Body of pancreas (tissue), 4 donors: ENCODE measurements around the gene DTNBP1. TPM values are rescaled to one million over a fixed set of nuclear protein-coding genes. Genes with fewer than 3 reads are reported as not detected.
"Not testable (repeated sequence)": the region's sequence is repeated elsewhere in the genome, so short reads cannot be mapped to it uniquely, and the experiment has no call there.

Experiments used
- ATAC-seq: fragments of 150-250 bp; one replicate; pipeline ENCODE4 v1.9.1; 2016
- DNase-seq, 4 donors: peaks; one replicate each; pipeline ENCODE4 v3.0.0-alpha.2; 2019
- H3K27ac ChIP-seq, 4 donors: fragments of 200-600 bp; sonication (generic); 1 replicate in 3 of 4; 2 replicates in 1 of 4; pipeline versions ENCODE4 v1.5.1 to v1.6.1; 2016 to 2019; ENCODE audit warnings: mild to moderate bottlenecking in 1 of 4, mixed read lengths in 1 of 4, moderate library complexity in 1 of 4
- H3K27me3 ChIP-seq, 2 donors: fragments of 200-600 bp; sonication (generic); one replicate each; pipeline ENCODE4 v1.6.0; 2016; ENCODE audit warnings: mild to moderate bottlenecking in 1 of 2
- H3K36me3 ChIP-seq, 2 donors: fragments of 200-600 bp; sonication (generic); replicated peaks in 1 of 2; 2 replicates each; pipeline ENCODE4 v1.5.1; 2016; ENCODE audit warnings: low read depth in 2 of 2; ENCODE audit not compliant: insufficient read depth in 1 of 2
- H3K4me1 ChIP-seq: fragments of 200-600 bp; sonication (generic); one replicate; pipeline ENCODE4 v1.6.0; 2016
- H3K4me3 ChIP-seq, 2 donors: fragments of 200-600 bp; sonication (generic); 1 replicate in 1 of 2; 2 replicates in 1 of 2; pipeline ENCODE4 v1.5.1; 2016 to 2019
- H3K9me3 ChIP-seq, 3 donors: fragments of 200-600 bp; sonication (generic); 1 replicate in 2 of 3; 2 replicates in 1 of 3; pipeline ENCODE4 v1.5.1; 2016
- CTCF ChIP-seq, 7 experiments: fragments of 450-650 bp in 4 of 7; fragments of 200-600 bp in 3 of 7; sonication (generic) in 3 of 7; IDR thresholded peaks; one replicate each; pipeline ENCODE4 v1.5.1; 2016 to 2019; ENCODE audit warnings: antibody characterized with exemption in 7 of 7
- POLR2A ChIP-seq, 3 donors: fragments of 450-650 bp; IDR thresholded peaks; one replicate each; pipeline ENCODE4 v1.6.1; 2016; ENCODE audit warnings: antibody characterized with exemption in 3 of 3, mild to moderate bottlenecking in 2 of 3
- WGBS, 2 donors: methylation state at CpG; one replicate each; pipeline ENCODE4 v1.1.5; 2017; 5-methylcytosine and 5-hydroxymethylcytosine counted together
- intact Hi-C: fragments of 100-400 bp; cut with DNase I; formaldehyde crosslinking; loops from one replicate; pipeline ENCODE4 v1.15.1; 2023
- total RNA-seq, 2 donors: library from RNA; depleted of rRNA; stranded (reverse); fragments of >200 nt; gene quantifications; one replicate each; pipeline ENCODE4 v1.1.0, GENCODE V29; 2016

DTNBP1 gene
- total RNA-seq, 2 donors from 2014 or later = 3.3 to 5.2 TPM

GRCh38 chr6:15657290-15657689 lies 5.5 kb downstream of the DTNBP1 start:
- no peaks in the 10 kb centered on the region for H3K9me3 ChIP-seq
- H3K27me3 ChIP-seq = no peaks in the 10 kb centered on the region
- 88 to 91% methylated on average over 2 of the region's 2 CpGs for WGBS, 2 donors
- TF ChIP-seq CTCF (IDR thresholded peaks at IDR 0.05) (no peak), POLR2A (IDR thresholded peaks at IDR 0.05) (no peak)
- intact Hi-C loops = no loop called here
- ATAC-seq = no peak
- no peak overlapping the region for H3K27ac ChIP-seq
- no peaks in the 10 kb centered on the region for H3K36me3 ChIP-seq
- H3K4me1 ChIP-seq = peaks cover 7% of the 10 kb centered on the region
- no peak overlapping the region for H3K4me3 ChIP-seq
- no peak for DNase-seq

- Histone ChIP-seq H3K9me3 (no peaks in the 10 kb centered on the region), H3K36me3 (no peaks in the 10 kb centered on the region), H3K27ac (no peak overlapping the region), H3K4me1 (no peaks in the 10 kb centered on the region), H3K27me3 (no peaks in the 10 kb centered on the region), H3K4me3 (no peak overlapping the region)
- 77% methylated on average over 3 of the region's 3 CpGs for WGBS, 2 donors
- no peak for ATAC-seq
- intact Hi-C loops = no loop called here
- TF ChIP-seq CTCF (IDR thresholded peaks at IDR 0.05) = no peak
- no peak for TF ChIP-seq POLR2A (IDR thresholded peaks at IDR 0.05)
- no peak for DNase-seq
These were observed 6.7 kb downstream of the DTNBP1 start for GRCh38 chr6:15656145-15656544.

- Histone ChIP-seq H3K36me3 (no peaks in the 10 kb centered on the region), H3K27ac (no peak overlapping the region), H3K9me3 (no peaks in the 10 kb centered on the region), H3K4me3 (no peak overlapping the region), H3K27me3 (no peaks in the 10 kb centered on the region), H3K4me1 (no peaks in the 10 kb centered on the region)
- 89 to 92% methylated on average over 4 of the region's 4 CpGs for WGBS, 2 donors
- intact Hi-C loops = no loop called here
- TF ChIP-seq POLR2A (IDR thresholded peaks at IDR 0.05) = no peak
- no peak for TF ChIP-seq CTCF (IDR thresholded peaks at IDR 0.05)
- DNase-seq = no peak
- ATAC-seq = no peak
These were observed 8.6 kb downstream of the DTNBP1 start for GRCh38 chr6:15654250-15654649.

GRCh38 chr6:15653581-15653980 lies 9.2 kb downstream of the DTNBP1 start:
- Histone ChIP-seq H3K4me3 (no peak overlapping the region), H3K27me3 (no peaks in the 10 kb centered on the region), H3K9me3 (no peaks in the 10 kb centered on the region), H3K27ac (no peak overlapping the region), H3K4me1 (no peaks in the 10 kb centered on the region), H3K36me3 (peaks cover 0 to 4% of the 10 kb centered on the region in 2 donors)
- no peak for DNase-seq
- ATAC-seq = no peak
- intact Hi-C loops = no loop called here
- no peak for TF ChIP-seq CTCF (IDR thresholded peaks at IDR 0.05)

- H3K4me1 ChIP-seq, H3K4me3 ChIP-seq, H3K27ac ChIP-seq, H3K36me3 ChIP-seq, intact Hi-C loops, ATAC-seq, H3K27me3 ChIP-seq, H3K9me3 ChIP-seq, DNase-seq: not testable (repeated sequence)
- WGBS, 2 donors = 94 to 95% methylated on average over 7 of the region's 7 CpGs
These were observed 12.7 kb downstream of the DTNBP1 start for GRCh38 chr6:15650004-15650559.
